MM.1S (cell line): ENCODE measurements around the gene MPP7.

Experiments used
- DNase-seq: peaks from one replicate; pipeline ENCODE4 v3.0.0-alpha.2; 2015
- H2AFZ ChIP-seq: fragments of 300-600 bp; sonication (generic); 2 replicates; pipeline ENCODE4 v1.6.0; 2016; ENCODE audit warnings: antibody characterized with exemption, low read length
- H3F3A ChIP-seq: fragments of 300-600 bp; sonication (generic); 2 replicates; pipeline ENCODE4 v1.6.1; 2016; ENCODE audit warnings: mild to moderate bottlenecking, antibody characterized with exemption, low read length, moderate library complexity, mixed read lengths; ENCODE audit not compliant: insufficient read depth
- H3K27ac ChIP-seq: fragments of 300-600 bp; sonication (generic); 2 replicates; pipeline ENCODE4 v1.5.1; 2016; ENCODE audit warnings: mild to moderate bottlenecking, low read length
- H3K27me3 ChIP-seq: fragments of 300-600 bp; sonication (generic); replicated peaks from 2 replicates; pipeline ENCODE4 v1.6.0; 2016; ENCODE audit warnings: low read length; ENCODE audit not compliant: insufficient read depth
- H3K36me3 ChIP-seq: fragments of 300-600 bp; sonication (generic); replicated peaks from 2 replicates; pipeline ENCODE4 v1.6.1; 2016; ENCODE audit warnings: mild to moderate bottlenecking, low read length, mixed read lengths; ENCODE audit not compliant: insufficient read depth
- H3K4me1 ChIP-seq: fragments of 300-600 bp; sonication (generic); 2 replicates; pipeline ENCODE4 v1.6.1; 2016; ENCODE audit warnings: low read length, mixed read lengths
- H3K4me2 ChIP-seq: fragments of 300-600 bp; sonication (generic); 2 replicates; pipeline ENCODE4 v1.6.0; 2016; ENCODE audit warnings: low read depth, low read length
- H3K4me3 ChIP-seq: fragments of 300-600 bp; sonication (generic); 2 replicates; pipeline ENCODE4 v1.5.1; 2016; ENCODE audit warnings: low read length, mixed read lengths
- H3K79me2 ChIP-seq: fragments of 300-600 bp; sonication (generic); 2 replicates; pipeline ENCODE4 v1.6.1; 2016; ENCODE audit warnings: mixed run types, low read length, mixed read lengths
- H3K9ac ChIP-seq: fragments of 300-600 bp; sonication (generic); 2 replicates; pipeline ENCODE4 v1.6.1; 2016; ENCODE audit warnings: low read length, mixed read lengths
- H3K9me2 ChIP-seq: fragments of 300-600 bp; sonication (generic); replicated peaks from 2 replicates; pipeline ENCODE4 v1.6.1; 2016; ENCODE audit warnings: mild to moderate bottlenecking, low read length, mixed read lengths; ENCODE audit not compliant: insufficient read depth
- H3K9me3 ChIP-seq: fragments of 300-600 bp; sonication (generic); replicated peaks from 2 replicates; pipeline ENCODE4 v1.6.1; 2016; ENCODE audit warnings: mild to moderate bottlenecking, low read length, mixed read lengths; ENCODE audit not compliant: insufficient read depth
- H4K20me1 ChIP-seq: fragments of 300-600 bp; sonication (generic); 2 replicates; pipeline ENCODE4 v1.6.1; 2016; ENCODE audit warnings: mild to moderate bottlenecking, low read length, moderate library complexity, mixed read lengths; ENCODE audit not compliant: insufficient read depth
- CTCF ChIP-seq: fragments of 300-600 bp; sonication (generic); IDR thresholded peaks from 2 replicates; pipeline ENCODE4 v1.5.1; 2016; ENCODE audit warnings: antibody characterized with exemption, low read length, mixed read lengths
- EZH2 ChIP-seq: fragments of 300-600 bp; sonication (generic); optimal IDR thresholded peaks from 2 replicates; pipeline ENCODE3; 2017; ENCODE audit warnings: low read depth, mild to moderate bottlenecking, antibody characterized with exemption, low read length, mixed read lengths
- EZH2phosphoT487 ChIP-seq: fragments of 300-600 bp; sonication (generic); IDR thresholded peaks from 2 replicates; pipeline ENCODE4 v1.6.1; 2018; ENCODE audit warnings: antibody characterized with exemption, low read length

The MPP7 gene

GRCh38 chr10:28278842-28279241, 24.0 kb downstream of the MPP7 start:
- H3K36me3 ChIP-seq: no peaks in the 10 kb centered on the region
- H3K4me1 ChIP-seq: no peaks in the 10 kb centered on the region
- no peak overlapping the region for H3K4me2 ChIP-seq
- H3F3A ChIP-seq: no peaks in the 10 kb centered on the region
- H3K9me2 ChIP-seq: no peaks in the 10 kb centered on the region
- H4K20me1 ChIP-seq: no peaks in the 10 kb centered on the region
- H2AFZ ChIP-seq: no peak overlapping the region
- DNase-seq: no peak
- no peak overlapping the region for H3K9ac ChIP-seq
- TF ChIP-seq CTCF (no peak), EZH2phosphoT487 (no peak)
- H3K4me3 ChIP-seq: no peak overlapping the region
- H3K9me3 ChIP-seq: no peaks in the 10 kb centered on the region
- no peaks in the 10 kb centered on the region for H3K79me2 ChIP-seq
- no peaks in the 10 kb centered on the region for H3K27me3 ChIP-seq
- no peak overlapping the region for H3K27ac ChIP-seq

- H3F3A ChIP-seq: no peaks in the 10 kb centered on the region
- no peak overlapping the region for H3K27ac ChIP-seq
- no peaks in the 10 kb centered on the region for H3K9me2 ChIP-seq
- no peaks in the 10 kb centered on the region for H3K27me3 ChIP-seq
- DNase-seq: no peak
- no peak overlapping the region for H3K9ac ChIP-seq
- H3K4me1 ChIP-seq: no peaks in the 10 kb centered on the region
- no peak for TF ChIP-seq EZH2phosphoT487
- no peak for TF ChIP-seq CTCF
- TF ChIP-seq EZH2: no peak
- H4K20me1 ChIP-seq: no peaks in the 10 kb centered on the region
- no peaks in the 10 kb centered on the region for H3K9me3 ChIP-seq
- H3K36me3 ChIP-seq: no peaks in the 10 kb centered on the region
- no peaks in the 10 kb centered on the region for H3K79me2 ChIP-seq
- H2AFZ ChIP-seq: no peak overlapping the region
- H3K4me3 ChIP-seq: no peak overlapping the region
- no peak overlapping the region for H3K4me2 ChIP-seq
These were observed 26.5 kb downstream of the MPP7 start for GRCh38 chr10:28276384-28276783.

- no peak for DNase-seq
- no peaks in the 10 kb centered on the region for H3K27me3 ChIP-seq
- H3K27ac ChIP-seq: no peak overlapping the region
- no peak overlapping the region for H3K9ac ChIP-seq
- H3K4me1 ChIP-seq: no peaks in the 10 kb centered on the region
- H3K79me2 ChIP-seq: no peaks in the 10 kb centered on the region
- H2AFZ ChIP-seq: no peak overlapping the region
- no peaks in the 10 kb centered on the region for H3F3A ChIP-seq
- no peak overlapping the region for H3K4me2 ChIP-seq
- H3K36me3 ChIP-seq: no peaks in the 10 kb centered on the region
- TF ChIP-seq CTCF: no peak
- no peak for TF ChIP-seq EZH2phosphoT487
- TF ChIP-seq EZH2: no peak
- no peak overlapping the region for H3K4me3 ChIP-seq
- no peaks in the 10 kb centered on the region for H3K9me3 ChIP-seq
- H4K20me1 ChIP-seq: no peaks in the 10 kb centered on the region
- no peaks in the 10 kb centered on the region for H3K9me2 ChIP-seq
These were observed 28.4 kb downstream of the MPP7 start for GRCh38 chr10:28274475-28274874.
